Measurements from ENCODE around the gene LITAFD.

The LITAFD gene

GRCh38 chr16:8882725-8883377 is 700 bp downstream of the LITAFD start:
- H3K27ac ChIP-seq (ENCODE audit: poor library complexity, severe bottlenecking) = no peak overlapping the region
- H3K27me3 ChIP-seq (ENCODE audit: insufficient read depth, poor library complexity, severe bottlenecking) = no peaks in the 10 kb centered on the region
- no peaks in the 10 kb centered on the region for H3K36me3 ChIP-seq (ENCODE audit: low read depth)
- H3K4me3 ChIP-seq (ENCODE audit: severe bottlenecking) = no peak overlapping the region
- no peaks in the 10 kb centered on the region for H3K9me3 ChIP-seq (ENCODE audit: severe bottlenecking)
- TF ChIP-seq, protein P1, sequence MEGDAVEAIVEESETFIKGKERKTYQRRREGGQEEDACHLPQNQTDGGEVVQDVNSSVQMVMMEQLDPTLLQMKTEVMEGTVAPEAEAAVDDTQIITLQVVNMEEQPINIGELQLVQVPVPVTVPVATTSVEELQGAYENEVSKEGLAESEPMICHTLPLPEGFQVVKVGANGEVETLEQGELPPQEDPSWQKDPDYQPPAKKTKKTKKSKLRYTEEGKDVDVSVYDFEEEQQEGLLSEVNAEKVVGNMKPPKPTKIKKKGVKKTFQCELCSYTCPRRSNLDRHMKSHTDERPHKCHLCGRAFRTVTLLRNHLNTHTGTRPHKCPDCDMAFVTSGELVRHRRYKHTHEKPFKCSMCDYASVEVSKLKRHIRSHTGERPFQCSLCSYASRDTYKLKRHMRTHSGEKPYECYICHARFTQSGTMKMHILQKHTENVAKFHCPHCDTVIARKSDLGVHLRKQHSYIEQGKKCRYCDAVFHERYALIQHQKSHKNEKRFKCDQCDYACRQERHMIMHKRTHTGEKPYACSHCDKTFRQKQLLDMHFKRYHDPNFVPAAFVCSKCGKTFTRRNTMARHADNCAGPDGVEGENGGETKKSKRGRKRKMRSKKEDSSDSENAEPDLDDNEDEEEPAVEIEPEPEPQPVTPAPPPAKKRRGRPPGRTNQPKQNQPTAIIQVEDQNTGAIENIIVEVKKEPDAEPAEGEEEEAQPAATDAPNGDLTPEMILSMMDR (IDR thresholded peaks at IDR 0.05; ENCODE audit: poor library complexity, severe bottlenecking) = no peak
- no peak for ATAC-seq (ENCODE audit: low read depth)
- DNase-seq (ENCODE audit: low spot score) = no peak
- peaks cover 33% of the 10 kb centered on the region for H3K4me1 ChIP-seq (ENCODE audit: insufficient read depth, poor library complexity, severe bottlenecking)

GRCh38 chr16:8885674-8886592 is 3.8 kb downstream of the LITAFD start:
- TF ChIP-seq, protein P1 (IDR thresholded peaks at IDR 0.05; ENCODE audit: poor library complexity, severe bottlenecking) = peak; percentile 16
- H3K4me1 ChIP-seq (ENCODE audit: insufficient read depth, poor library complexity, severe bottlenecking) = peaks cover 20% of the 10 kb centered on the region
- ATAC-seq (ENCODE audit: low read depth) (peak; percentile 44), DNase-seq (ENCODE audit: low spot score) (no peak)
- peak overlapping the region; percentile 48 for H3K27ac ChIP-seq (ENCODE audit: poor library complexity, severe bottlenecking)
- no peaks in the 10 kb centered on the region for H3K9me3 ChIP-seq (ENCODE audit: severe bottlenecking)
- no peak overlapping the region for H3K4me3 ChIP-seq (ENCODE audit: severe bottlenecking)
- H3K27me3 ChIP-seq (ENCODE audit: insufficient read depth, poor library complexity, severe bottlenecking) = no peaks in the 10 kb centered on the region
- peaks cover 9% of the 10 kb centered on the region for H3K36me3 ChIP-seq (ENCODE audit: low read depth)

- TF ChIP-seq, protein P1 (IDR thresholded peaks at IDR 0.05; ENCODE audit: poor library complexity, severe bottlenecking) = no peak
- Histone ChIP-seq H3K4me1 (ENCODE audit: insufficient read depth, poor library complexity, severe bottlenecking) (peaks cover 20% of the 10 kb centered on the region), H3K27ac (ENCODE audit: poor library complexity, severe bottlenecking) (peak overlapping the region; percentile 48), H3K36me3 (ENCODE audit: low read depth) (peaks cover 18% of the 10 kb centered on the region), H3K9me3 (ENCODE audit: severe bottlenecking) (no peaks in the 10 kb centered on the region), H3K27me3 (ENCODE audit: insufficient read depth, poor library complexity, severe bottlenecking) (no peaks in the 10 kb centered on the region), H3K4me3 (ENCODE audit: severe bottlenecking) (no peak overlapping the region)
- ATAC-seq (ENCODE audit: low read depth) = no peak
- no peak for DNase-seq (ENCODE audit: low spot score)
Measured at GRCh38 chr16:8886593-8887430, 4.7 kb downstream of the LITAFD start.

- Histone ChIP-seq H3K27me3 (ENCODE audit: insufficient read depth, poor library complexity, severe bottlenecking) (no peaks in the 10 kb centered on the region), H3K4me3 (ENCODE audit: severe bottlenecking) (no peak overlapping the region), H3K36me3 (ENCODE audit: low read depth) (peaks cover 22% of the 10 kb centered on the region), H3K27ac (ENCODE audit: poor library complexity, severe bottlenecking) (no peak overlapping the region), H3K9me3 (ENCODE audit: severe bottlenecking) (no peaks in the 10 kb centered on the region), H3K4me1 (ENCODE audit: insufficient read depth, poor library complexity, severe bottlenecking) (peaks cover 20% of the 10 kb centered on the region)
- ATAC-seq (ENCODE audit: low read depth) = no peak
- TF ChIP-seq, protein P1 (IDR thresholded peaks at IDR 0.05; ENCODE audit: poor library complexity, severe bottlenecking) = no peak
- DNase-seq (ENCODE audit: low spot score) = no peak
Measured at GRCh38 chr16:8887431-8887765, 5.2 kb downstream of the LITAFD start.
